Tibial nerve (tissue), 4 donors: ENCODE measurements around the gene ANKH. TPM values are rescaled to one million over a fixed set of nuclear protein-coding genes. Genes with fewer than 3 reads are reported as not detected.

ENCODE experiments used
- DNase-seq, 2 donors: peaks; one replicate each; pipeline ENCODE4 v3.0.0-alpha.2; 2019; ENCODE audit warnings: low spot score in 2 of 2
- H3K27ac ChIP-seq, 4 donors: fragments of 200-600 bp; sonication (generic) in 3 of 4; one replicate each; pipeline ENCODE4 v1.5.1; 2017 to 2019; ENCODE audit warnings: mild to moderate bottlenecking in 1 of 4
- H3K27me3 ChIP-seq, 2 donors: fragments of 200-600 bp; sonication (generic) in 1 of 2; one replicate each; pipeline versions ENCODE4 v1.5.1 to v1.6.0; 2017 to 2019
- H3K36me3 ChIP-seq, 3 donors: fragments of 200-600 bp; sonication (generic); one replicate each; pipeline ENCODE4 v1.5.1; 2018 to 2019
- H3K4me1 ChIP-seq, 4 donors: fragments of 200-600 bp; sonication (generic) in 3 of 4; one replicate each; pipeline ENCODE4 v1.5.1; 2017 to 2019
- H3K4me3 ChIP-seq, 4 donors: fragments of 200-600 bp; sonication (generic) in 3 of 4; one replicate each; pipeline ENCODE4 v1.5.1; 2017 to 2019; ENCODE audit warnings: mild to moderate bottlenecking in 1 of 4, moderate library complexity in 1 of 4
- H3K9me3 ChIP-seq, 4 donors: fragments of 200-600 bp; sonication (generic) in 3 of 4; one replicate each; pipeline ENCODE4 v1.5.1; 2017 to 2019
- CTCF ChIP-seq, 5 experiments: fragments of 200-600 bp in 3 of 5; fragments of 450-650 bp in 2 of 5; sonication (generic) in 3 of 5; IDR thresholded peaks; one replicate each; pipeline ENCODE4 v1.5.1; 2016 to 2019; ENCODE audit warnings: antibody characterized with exemption in 5 of 5, mild to moderate bottlenecking in 3 of 5, moderate library complexity in 2 of 5
- EP300 ChIP-seq, 2 donors: sonication (generic); formaldehyde crosslinking; IDR thresholded peaks; one replicate each; pipeline ENCODE4 v1.6.1; 2017; ENCODE audit warnings: antibody characterized with exemption in 2 of 2, mild to moderate bottlenecking in 1 of 2
- POLR2A ChIP-seq, 2 donors: fragments of 450-650 bp; IDR thresholded peaks; one replicate each; pipeline ENCODE4 v1.6.1; 2017; ENCODE audit warnings: antibody characterized with exemption in 2 of 2, mild to moderate bottlenecking in 2 of 2, moderate library complexity in 2 of 2
- WGBS, 2 donors: methylation state at CpG; one replicate each; pipeline ENCODE4 v1.1.5; 2018; 5-methylcytosine and 5-hydroxymethylcytosine counted together
- total RNA-seq, 4 donors: library from RNA; depleted of rRNA; stranded (reverse); fragments of >200 nt; gene quantifications; one replicate each; pipeline ENCODE4 v1.1.0, GENCODE V29; 2016

Gene ANKH
- total RNA-seq, 4 donors from 2014 or later: 45.7 to 77.9 (median 46.6) TPM

- Histone ChIP-seq H3K27ac (no peak overlapping the region), H3K4me1 (peaks cover 0 to 25% (median 2%) of the 10 kb centered on the region in 4 donors), H3K4me3 (no peak overlapping the region), H3K36me3 (no peaks in the 10 kb centered on the region), H3K9me3 (no peaks in the 10 kb centered on the region), H3K27me3 (no peaks in the 10 kb centered on the region)
- WGBS, 2 donors: 95 to 98% methylated on average over 1 of the region's 1 CpG
- TF ChIP-seq EP300 (IDR thresholded peaks at IDR 0.05) (no peak), POLR2A (IDR thresholded peaks at IDR 0.05) (no peak), CTCF (IDR thresholded peaks at IDR 0.05) (no peak)
- no peak for DNase-seq
Measured at GRCh38 chr5:14859150-14859549, 12.4 kb downstream of the ANKH start.

- TF ChIP-seq EP300 (IDR thresholded peaks at IDR 0.05): no peak
- no peak for TF ChIP-seq POLR2A (IDR thresholded peaks at IDR 0.05)
- TF ChIP-seq CTCF (IDR thresholded peaks at IDR 0.05): no peak
- no peak for DNase-seq
- no peak overlapping the region for H3K4me3 ChIP-seq
- H3K9me3 ChIP-seq: no peaks in the 10 kb centered on the region
- peaks cover 0 to 18% (median 0%) of the 10 kb centered on the region in 4 donors for H3K4me1 ChIP-seq
- H3K27me3 ChIP-seq: no peaks in the 10 kb centered on the region
- WGBS, 2 donors: 93 to 97% methylated on average over 1 of the region's 1 CpG
- peaks cover 0 to 2% (median 0%) of the 10 kb centered on the region in 3 donors for H3K36me3 ChIP-seq
- no peak overlapping the region for H3K27ac ChIP-seq
Measured at GRCh38 chr5:14855366-14855765, 16.2 kb downstream of the ANKH start.

- no peak overlapping the region for H3K4me3 ChIP-seq
- no peak overlapping the region for H3K27ac ChIP-seq
- WGBS, 2 donors: 95% methylated on average over 4 of the region's 4 CpGs
Measured at GRCh38 chr5:14854799-14855198, 16.8 kb downstream of the ANKH start.

GRCh38 chr5:14853685-14854084 is 17.9 kb downstream of the ANKH start:
- H3K4me3 ChIP-seq: no peak overlapping the region
- no peak for TF ChIP-seq EP300 (IDR thresholded peaks at IDR 0.05)
- TF ChIP-seq CTCF (IDR thresholded peaks at IDR 0.05): no peak
- TF ChIP-seq POLR2A (IDR thresholded peaks at IDR 0.05): no peak
- 91 to 92% methylated on average over 4 of the region's 4 CpGs for WGBS, 2 donors
- H3K27ac ChIP-seq: no peak overlapping the region
- H3K36me3 ChIP-seq: peaks cover 0 to 12% (median 0%) of the 10 kb centered on the region in 3 donors
- DNase-seq: no peak
- peaks cover 0 to 18% (median 0%) of the 10 kb centered on the region in 4 donors for H3K4me1 ChIP-seq
- H3K27me3 ChIP-seq: no peaks in the 10 kb centered on the region
- no peaks in the 10 kb centered on the region for H3K9me3 ChIP-seq

More at GRCh38 chr5:14854799-14855198, 16.8 kb downstream of the ANKH start:
- H3K36me3 ChIP-seq: peaks cover 0 to 8% (median 0%) of the 10 kb centered on the region in 3 donors
- H3K4me1 ChIP-seq: peaks cover 0 to 18% (median 0%) of the 10 kb centered on the region in 4 donors
- DNase-seq: no peak
- H3K9me3 ChIP-seq: no peaks in the 10 kb centered on the region
- TF ChIP-seq POLR2A (IDR thresholded peaks at IDR 0.05) (no peak), CTCF (IDR thresholded peaks at IDR 0.05) (no peak), EP300 (IDR thresholded peaks at IDR 0.05) (no peak)
- H3K27me3 ChIP-seq: no peaks in the 10 kb centered on the region

- Histone ChIP-seq H3K4me3 (no peak overlapping the region), H3K27me3 (no peaks in the 10 kb centered on the region), H3K9me3 (no peaks in the 10 kb centered on the region), H3K4me1 (peaks cover 0 to 18% (median 0%) of the 10 kb centered on the region in 4 donors), H3K36me3 (peaks cover 0 to 21% (median 0%) of the 10 kb centered on the region in 3 donors), H3K27ac (no peak overlapping the region)
- DNase-seq: no peak
- whole genome bisulfite sequencing, 2 donors: 83 to 86% methylated on average over 6 of the region's 6 CpGs
- TF ChIP-seq POLR2A (IDR thresholded peaks at IDR 0.05): no peak
- TF ChIP-seq CTCF (IDR thresholded peaks at IDR 0.05): no peak
- TF ChIP-seq EP300 (IDR thresholded peaks at IDR 0.05): no peak
Measured at GRCh38 chr5:14852779-14853178, 18.8 kb downstream of the ANKH start.
